HG02623 (cell line): ENCODE results near the gene TMEM60.

Experiments
- ATAC-seq: cut with Tn5 transposase; IDR thresholded peaks from one replicate; pipeline ENCODE4 v1.9.1; 2021; ENCODE audit warnings: moderate library complexity; ENCODE audit not compliant: unreplicated experiment

Gene TMEM60

GRCh38 chr7:77782383-77782782, 15.9 kb downstream of the TMEM60 start:
- ATAC-seq, result no peak

- no peak for ATAC-seq
These were observed 19.7 kb downstream of the TMEM60 start for GRCh38 chr7:77778535-77778934.

GRCh38 chr7:77771901-77772300, 26.3 kb downstream of the TMEM60 start:
- ATAC-seq, result no peak

GRCh38 chr7:77770316-77770715, 27.9 kb downstream of the TMEM60 start:
- ATAC-seq, result no peak

- no peak for ATAC-seq
These were observed 31.2 kb downstream of the TMEM60 start for GRCh38 chr7:77766801-77767605.

GRCh38 chr7:77765906-77766800, 32.1 kb downstream of the TMEM60 start:
- no peak for ATAC-seq

GRCh38 chr7:77765481-77765880, 32.8 kb downstream of the TMEM60 start:
- ATAC-seq, result no peak

GRCh38 chr7:77760809-77761453, 37.3 kb downstream of the TMEM60 start:
- no peak for ATAC-seq

- no peak for ATAC-seq
These were observed 38.8 kb downstream of the TMEM60 start for GRCh38 chr7:77759294-77759889.

GRCh38 chr7:77757589-77757988, 40.6 kb downstream of the TMEM60 start:
- peak; percentile 92 for ATAC-seq

- no peak for ATAC-seq
These were observed 45.1 kb downstream of the TMEM60 start for GRCh38 chr7:77753173-77753572.

GRCh38 chr7:77752016-77752415, 46.2 kb downstream of the TMEM60 start:
- ATAC-seq, result no peak

GRCh38 chr7:77747718-77748117, 50.5 kb downstream of the TMEM60 start:
- ATAC-seq, result no peak

GRCh38 chr7:77747178-77747577, 51.1 kb downstream of the TMEM60 start:
- no peak for ATAC-seq

GRCh38 chr7:77746824-77747165, 51.4 kb downstream of the TMEM60 start:
- ATAC-seq, result no peak

- ATAC-seq, result no peak
These were observed 51.9 kb downstream of the TMEM60 start for GRCh38 chr7:77746164-77746823.

GRCh38 chr7:77745746-77746145, 52.5 kb downstream of the TMEM60 start:
- no peak for ATAC-seq
